ENCODE data around the gene EVA1A. TPM values are rescaled to one million over a fixed set of nuclear protein-coding genes. Genes with fewer than 3 reads are reported as not detected.

The EVA1A gene
- total and polyA plus RNA-seq, 2 of the 8 experiments (the other 6 are each of a cell fraction or from before 2014, with no cell fraction given), result 2.4 to 4.3 TPM

DNA sequence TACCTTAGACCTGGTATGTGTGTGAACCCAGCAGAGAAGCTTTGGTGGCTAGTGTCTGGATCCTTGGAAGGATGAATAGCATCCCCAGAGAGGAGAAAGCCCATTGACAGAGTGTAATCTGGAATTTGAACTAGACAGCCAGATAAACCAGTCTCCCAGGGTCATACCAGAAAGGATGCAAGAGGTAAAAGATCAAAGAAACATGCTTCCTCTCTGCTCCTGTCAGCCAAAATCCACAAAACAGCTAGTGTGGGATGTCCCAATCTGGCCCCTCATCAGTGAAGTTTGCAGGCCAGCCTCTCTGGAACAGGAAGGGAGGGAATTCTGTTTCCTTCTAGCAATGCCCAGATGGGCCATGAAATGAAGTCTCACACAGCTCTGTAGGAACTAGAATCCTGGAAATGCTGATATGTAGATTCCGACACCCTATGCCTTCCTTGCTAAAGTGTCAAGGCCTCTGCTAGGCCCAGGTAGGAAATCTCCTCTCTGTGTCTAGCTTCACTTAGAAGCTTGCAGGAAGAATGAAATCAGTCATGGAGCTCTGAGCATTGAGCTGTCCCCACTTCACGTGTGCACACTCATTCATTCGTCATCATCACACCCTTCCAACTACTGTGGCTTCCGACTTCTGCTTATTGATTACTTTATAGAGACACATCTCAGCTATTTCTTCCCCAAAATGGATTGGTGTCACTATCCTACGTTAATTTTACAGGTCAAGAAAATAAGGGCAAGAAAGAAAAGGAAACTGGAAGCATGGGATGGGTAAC, 38.0 kb downstream of the EVA1A start (continued):
- TF ChIP-seq SUZ12 (IDR thresholded peaks at IDR 0.05; ENCODE audit: low read length) (no peak), NANOG (IDR thresholded peaks at IDR 0.05; ENCODE audit: insufficient read depth, low read depth, low read length, poor library complexity, severe bottlenecking) (no peak), RFX5 (IDR thresholded peaks at IDR 0.05; ENCODE audit: borderline replicate concordance, low read depth, low read length) (no peak), CHD7 (IDR thresholded peaks at IDR 0.05; ENCODE audit: insufficient replicate concordance, low read length) (no peak), KDM5A (IDR thresholded peaks at IDR 0.05; ENCODE audit: low read length) (no peak), SP4 (IDR thresholded peaks at IDR 0.05; ENCODE audit: low read length) (no peak)
- TF ChIP-seq, protein P1, sequence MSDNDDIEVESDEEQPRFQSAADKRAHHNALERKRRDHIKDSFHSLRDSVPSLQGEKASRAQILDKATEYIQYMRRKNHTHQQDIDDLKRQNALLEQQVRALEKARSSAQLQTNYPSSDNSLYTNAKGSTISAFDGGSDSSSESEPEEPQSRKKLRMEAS (IDR thresholded peaks at IDR 0.05), result no peak

All from H1 (cell line).